Esophagus squamous epithelium (tissue), 4 donors: ENCODE results near the gene IL22.

Source experiments
- POLR2A ChIP-seq, 4 donors: fragments of 450-650 bp; IDR thresholded peaks; one replicate each; pipeline ENCODE4 v1.6.1; 2017; ENCODE audit warnings: antibody characterized with exemption in 4 of 4, mild to moderate bottlenecking in 4 of 4, moderate library complexity in 3 of 4
- TF ChIP-seq, protein P1 (sequence below), 6 experiments: fragments of 450-650 bp in 4 of 6; fragments of 200-600 bp in 2 of 6; sonication (generic) in 2 of 6; IDR thresholded peaks; one replicate each; pipeline ENCODE4 v1.5.1; 2016 to 2019; ENCODE audit warnings: antibody characterized with exemption in 6 of 6, mild to moderate bottlenecking in 4 of 6, moderate library complexity in 4 of 6

DNA sequence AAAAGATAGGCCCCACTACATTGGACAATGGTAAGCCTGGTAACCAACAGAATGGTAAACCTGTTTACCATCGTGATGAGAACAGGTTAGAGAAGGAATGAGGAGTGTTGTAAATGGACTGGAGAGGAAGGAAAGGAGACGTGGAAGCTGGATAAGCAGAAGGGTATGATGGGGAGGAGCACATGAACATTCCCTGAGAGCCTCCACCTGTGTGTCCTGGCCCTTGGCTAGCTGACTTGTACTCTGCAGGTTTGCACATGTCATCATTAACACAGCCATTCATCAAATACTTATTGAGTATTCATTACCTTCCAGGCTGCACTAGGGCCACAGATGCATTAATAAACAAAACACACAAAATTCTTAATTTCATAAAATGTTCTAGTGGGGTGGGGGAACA, 23.4 kb downstream of the IL22 start:
- TF ChIP-seq, protein P1, sequence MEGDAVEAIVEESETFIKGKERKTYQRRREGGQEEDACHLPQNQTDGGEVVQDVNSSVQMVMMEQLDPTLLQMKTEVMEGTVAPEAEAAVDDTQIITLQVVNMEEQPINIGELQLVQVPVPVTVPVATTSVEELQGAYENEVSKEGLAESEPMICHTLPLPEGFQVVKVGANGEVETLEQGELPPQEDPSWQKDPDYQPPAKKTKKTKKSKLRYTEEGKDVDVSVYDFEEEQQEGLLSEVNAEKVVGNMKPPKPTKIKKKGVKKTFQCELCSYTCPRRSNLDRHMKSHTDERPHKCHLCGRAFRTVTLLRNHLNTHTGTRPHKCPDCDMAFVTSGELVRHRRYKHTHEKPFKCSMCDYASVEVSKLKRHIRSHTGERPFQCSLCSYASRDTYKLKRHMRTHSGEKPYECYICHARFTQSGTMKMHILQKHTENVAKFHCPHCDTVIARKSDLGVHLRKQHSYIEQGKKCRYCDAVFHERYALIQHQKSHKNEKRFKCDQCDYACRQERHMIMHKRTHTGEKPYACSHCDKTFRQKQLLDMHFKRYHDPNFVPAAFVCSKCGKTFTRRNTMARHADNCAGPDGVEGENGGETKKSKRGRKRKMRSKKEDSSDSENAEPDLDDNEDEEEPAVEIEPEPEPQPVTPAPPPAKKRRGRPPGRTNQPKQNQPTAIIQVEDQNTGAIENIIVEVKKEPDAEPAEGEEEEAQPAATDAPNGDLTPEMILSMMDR (IDR thresholded peaks at IDR 0.05) = no peak
- no peak for TF ChIP-seq POLR2A (IDR thresholded peaks at IDR 0.05)
